Measurements from ENCODE around the gene KLHL26.

KLHL26 gene

GRCh38 chr19:18650021-18650390 lies 13.2 kb downstream of the KLHL26 start:
- no peak for DNase-seq

DNA sequence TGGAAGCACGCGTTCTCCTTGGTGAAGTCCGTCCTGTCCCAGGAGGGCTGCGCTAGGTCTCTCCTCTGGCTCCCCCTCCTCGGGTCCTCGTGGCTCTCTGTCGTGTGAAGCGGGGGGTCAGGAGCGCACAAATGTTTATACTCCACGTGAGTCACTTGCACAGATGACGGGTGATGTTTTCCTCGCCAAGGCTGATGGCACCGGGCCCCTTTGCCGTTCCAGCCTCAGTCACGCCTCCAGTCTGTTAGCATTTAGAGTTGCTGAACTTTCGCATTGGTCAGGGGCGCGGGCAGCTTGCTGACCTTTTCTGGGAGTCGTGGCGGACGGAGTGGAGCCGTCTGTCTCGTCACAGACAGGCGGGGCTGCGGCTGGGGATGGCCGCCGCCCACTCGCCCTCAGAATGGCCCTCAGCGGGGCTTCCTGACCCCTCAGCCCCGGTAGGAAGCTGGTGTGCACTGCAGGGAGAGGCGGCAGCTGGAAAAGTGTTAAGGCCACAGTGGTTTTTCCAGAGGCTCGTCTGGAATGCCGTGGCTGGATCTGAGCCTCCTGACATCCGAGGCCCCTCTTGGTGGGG lies 13.7 kb downstream of the KLHL26 start:
- no peak for DNase-seq

GRCh38 chr19:18651300-18651699 lies 14.5 kb downstream of the KLHL26 start:
- DNase-seq = no peak

GRCh38 chr19:18651733-18652132 lies 14.9 kb downstream of the KLHL26 start:
- no peak for DNase-seq

DNA sequence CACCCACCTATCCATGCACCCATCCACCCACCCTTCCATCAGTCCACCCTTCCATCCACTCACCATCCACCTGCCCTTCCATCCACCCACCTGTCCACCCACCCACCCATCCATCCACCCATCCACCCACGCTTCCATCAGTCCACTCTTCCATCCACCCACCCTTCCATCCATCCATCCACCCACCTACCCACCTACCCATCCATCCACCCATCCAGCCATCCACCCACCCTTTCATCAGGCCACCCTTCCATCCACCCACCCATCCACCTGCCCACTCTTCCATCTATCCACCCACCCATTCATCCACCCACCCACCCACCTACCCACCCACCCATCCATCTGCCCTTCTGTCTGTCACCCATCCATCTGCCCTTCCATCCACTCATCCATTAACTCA lies 17.0 kb downstream of the KLHL26 start:
- DNase-seq = no peak

DNA sequence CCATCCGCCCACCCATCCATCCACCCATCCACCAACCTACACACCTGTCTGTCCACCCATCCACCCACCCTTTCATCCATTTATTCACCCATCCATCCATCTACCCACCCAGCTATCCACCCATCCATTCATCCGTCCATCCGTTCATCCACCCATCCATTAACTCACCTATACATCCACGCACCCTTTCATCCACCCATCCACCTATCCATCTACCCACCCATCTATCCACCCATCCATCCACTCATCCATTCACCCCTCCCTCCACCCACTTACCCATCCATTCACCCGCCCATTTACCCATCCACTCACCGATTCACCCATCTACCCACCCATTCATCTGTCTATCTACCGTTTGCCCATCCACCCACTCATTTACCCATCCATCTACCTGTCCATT lies 17.6 kb downstream of the KLHL26 start:
- no peak for DNase-seq

DNA sequence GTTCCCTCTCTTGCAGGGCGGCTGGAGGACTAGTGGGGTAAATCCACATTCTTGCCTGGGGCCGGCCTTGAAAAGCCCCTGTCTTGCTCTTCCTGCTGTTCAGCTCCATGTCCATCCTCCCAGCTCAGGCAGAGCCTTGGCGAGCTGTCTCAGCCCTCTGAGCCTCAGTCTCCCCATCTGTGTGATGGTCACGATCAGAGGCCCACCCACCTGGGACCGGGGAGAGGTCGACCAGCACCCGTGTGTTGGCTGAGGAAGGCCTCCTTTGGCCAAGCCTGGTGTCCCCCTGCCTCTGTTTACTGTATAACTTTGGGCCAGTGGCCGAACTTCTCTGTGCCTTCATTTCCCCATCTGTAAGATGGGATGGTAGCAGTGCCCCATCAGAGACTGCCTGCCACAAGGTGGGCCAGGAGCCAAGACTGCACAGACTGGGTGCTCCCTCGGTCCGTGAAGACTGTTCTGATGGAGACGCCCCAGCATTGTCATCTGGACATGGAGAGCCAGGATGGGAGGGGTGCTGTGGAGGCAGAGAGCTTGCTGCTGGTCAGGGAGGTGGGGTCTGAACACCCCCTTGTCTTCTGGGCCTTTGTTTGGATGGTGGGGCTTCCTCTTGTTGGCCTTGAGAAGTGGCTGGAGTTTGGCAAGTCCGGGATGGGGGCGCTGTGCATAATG lies 18.5 kb downstream of the KLHL26 start:
- DNase-seq = no peak

- no peak for DNase-seq
Observed at GRCh38 chr19:18656337-18657086, 19.7 kb downstream of the KLHL26 start.

GRCh38 chr19:18657590-18658365 lies 20.9 kb downstream of the KLHL26 start:
- no peak for DNase-seq

DNA sequence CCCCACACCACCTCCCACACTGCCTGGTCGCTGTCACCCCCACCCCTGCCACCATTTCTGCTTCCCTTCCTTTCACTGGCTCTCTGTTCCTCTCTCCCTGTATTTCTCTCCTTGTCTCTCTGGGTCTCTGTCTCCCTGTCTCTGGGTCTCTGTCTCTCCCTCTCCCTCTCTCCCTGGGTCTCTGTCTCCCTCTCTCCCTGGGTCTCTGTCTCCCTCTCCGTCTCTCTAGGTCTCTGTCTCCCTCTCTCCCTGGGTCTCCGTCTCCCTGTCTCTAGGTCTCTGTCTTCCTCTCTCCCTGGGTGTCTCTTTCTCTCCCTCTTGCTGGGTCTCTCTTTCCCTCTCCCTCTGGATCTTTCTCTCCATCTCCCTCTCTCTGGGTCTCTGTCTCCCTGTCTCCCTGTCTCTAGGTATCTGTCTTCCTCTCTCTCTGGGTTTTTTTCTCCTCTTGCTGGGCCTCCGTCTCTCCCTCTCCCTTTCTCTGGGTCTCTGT lies 21.6 kb downstream of the KLHL26 start:
- no peak for DNase-seq

GRCh38 chr19:18659281-18660050 lies 22.6 kb downstream of the KLHL26 start:
- DNase-seq = no peak

GRCh38 chr19:18660051-18660910 lies 23.5 kb downstream of the KLHL26 start:
- DNase-seq = no peak

DNA sequence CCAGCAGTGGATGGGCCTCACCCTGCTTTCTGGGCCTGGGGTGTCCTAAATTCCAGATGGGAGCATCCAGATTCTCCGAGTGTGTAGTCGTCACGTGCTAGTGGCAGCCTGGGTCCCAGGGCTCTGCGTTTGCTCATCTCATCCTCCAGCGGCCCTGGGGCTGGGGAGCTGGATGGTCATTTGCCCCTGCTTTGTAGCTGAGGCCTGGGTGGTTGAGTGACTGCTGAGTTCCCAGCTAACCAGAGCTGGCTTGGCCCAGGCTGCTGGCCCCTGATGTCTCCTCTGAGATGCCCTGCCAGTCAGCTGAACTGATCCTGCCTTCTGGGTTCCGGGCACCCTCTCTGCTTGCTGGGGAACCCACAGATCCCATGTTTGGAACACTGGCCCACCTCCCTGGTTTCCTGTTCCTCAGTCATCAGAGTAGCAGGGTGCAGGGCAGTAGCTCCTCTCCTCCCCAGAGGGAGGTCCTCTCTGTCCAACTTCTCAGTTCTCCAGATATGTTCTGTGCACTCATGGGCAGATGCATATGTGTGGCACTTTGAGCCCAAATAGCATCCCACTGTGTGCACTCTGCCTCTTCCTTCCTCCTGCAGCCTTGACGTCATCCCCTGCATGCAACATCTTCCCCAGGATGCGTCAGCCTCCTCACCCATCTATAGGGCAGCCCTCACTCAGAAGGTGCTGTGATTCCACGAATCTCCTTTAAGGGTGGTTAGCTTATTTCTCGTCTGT lies 24.3 kb downstream of the KLHL26 start:
- DNase-seq = no peak

GRCh38 chr19:18662972-18663732 lies 26.3 kb downstream of the KLHL26 start:
- no peak for DNase-seq

GRCh38 chr19:18663940-18664530 lies 27.2 kb downstream of the KLHL26 start:
- DNase-seq = no peak

- DNase-seq = no peak
Observed at GRCh38 chr19:18665771-18666202, 29.0 kb downstream of the KLHL26 start.

GRCh38 chr19:18666317-18666716 lies 29.5 kb downstream of the KLHL26 start:
- no peak for DNase-seq

DNA sequence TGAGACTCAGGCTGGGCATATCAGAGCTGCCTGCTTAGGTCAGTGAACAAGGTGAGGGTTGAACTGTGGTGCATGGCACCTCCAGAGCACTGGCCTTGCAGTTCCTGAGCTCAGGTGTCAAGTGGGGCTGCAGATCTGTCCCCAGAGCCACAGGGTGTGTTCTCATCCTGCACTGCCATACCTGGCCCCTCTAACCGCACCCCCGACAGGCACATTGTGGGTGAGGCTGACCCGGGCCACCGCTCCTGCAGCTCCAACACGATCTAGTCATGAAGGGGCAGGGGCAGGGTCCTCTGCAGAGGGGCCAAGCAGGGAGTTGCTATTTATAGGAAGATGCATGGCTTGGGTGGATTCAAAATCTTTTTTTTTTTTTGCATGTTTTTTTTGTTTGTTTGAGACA lies 30.0 kb downstream of the KLHL26 start:
- DNase-seq = no peak

GRCh38 chr19:18667531-18668251 lies 30.9 kb downstream of the KLHL26 start:
- DNase-seq = no peak

All from stimulated activated CD4-positive, alpha-beta T cell treated with anti-CD3 and anti-CD28 coated beads, Interleukin-12 subunit alpha, Interleukin-12 subunit beta, amount 100 ng/mL, for 4 hours (primary cell).